Measurements from ENCODE around the gene DIDO1.

The DIDO1 gene

DNA sequence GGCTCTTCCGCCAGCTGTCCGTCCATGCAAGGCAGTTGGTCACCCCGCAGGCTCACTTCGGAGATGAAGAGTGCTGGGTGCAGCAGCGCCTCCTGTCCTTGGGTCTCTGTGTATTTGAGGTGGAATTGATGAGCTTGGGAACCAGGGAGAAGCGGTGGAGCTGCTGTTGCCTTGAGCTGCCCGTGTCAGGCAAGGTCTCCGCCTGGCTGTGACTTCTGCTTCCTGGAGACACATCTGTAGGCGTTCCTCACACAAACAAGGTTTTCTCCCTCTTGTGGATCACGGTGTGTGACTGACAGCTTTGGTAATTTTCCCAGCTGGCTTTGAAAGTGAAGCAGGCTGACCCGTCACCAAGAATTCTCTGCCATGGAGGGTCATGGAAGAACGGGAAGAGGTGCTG, 23.7 kb upstream of the DIDO1 start:
- no peak for DNase-seq

- no peak for DNase-seq
Observed at GRCh38 chr20:62949153-62949821, 23.0 kb upstream of the DIDO1 start.

GRCh38 chr20:62947532-62948300, 21.4 kb upstream of the DIDO1 start:
- no peak for DNase-seq

- DNase-seq, result no peak
Observed at GRCh38 chr20:62946918-62947317, 20.6 kb upstream of the DIDO1 start.

- no peak for DNase-seq
Observed at GRCh38 chr20:62945771-62946339, 19.6 kb upstream of the DIDO1 start.

GRCh38 chr20:62944746-62945145, 18.4 kb upstream of the DIDO1 start:
- no peak for DNase-seq

GRCh38 chr20:62944184-62944583, 17.9 kb upstream of the DIDO1 start:
- no peak for DNase-seq

DNA sequence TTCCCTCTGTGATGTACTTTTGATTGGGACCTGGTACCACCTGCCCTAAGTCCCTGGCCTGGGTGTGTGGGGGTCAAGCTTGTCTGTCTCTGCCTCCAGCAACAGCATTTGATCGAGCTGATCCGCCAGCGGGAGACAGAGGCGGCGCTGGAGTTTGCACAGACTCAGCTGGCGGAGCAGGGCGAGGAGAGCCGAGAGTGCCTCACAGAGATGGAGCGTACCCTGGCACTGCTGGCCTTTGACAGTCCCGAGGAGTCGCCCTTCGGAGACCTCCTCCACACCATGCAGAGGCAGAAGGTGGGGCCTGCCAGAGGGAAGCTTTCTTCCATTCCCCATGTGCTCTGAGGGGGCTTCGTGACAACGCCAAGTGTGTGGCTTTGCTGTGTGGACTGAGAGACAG, 17.1 kb upstream of the DIDO1 start:
- no peak for DNase-seq

DNA sequence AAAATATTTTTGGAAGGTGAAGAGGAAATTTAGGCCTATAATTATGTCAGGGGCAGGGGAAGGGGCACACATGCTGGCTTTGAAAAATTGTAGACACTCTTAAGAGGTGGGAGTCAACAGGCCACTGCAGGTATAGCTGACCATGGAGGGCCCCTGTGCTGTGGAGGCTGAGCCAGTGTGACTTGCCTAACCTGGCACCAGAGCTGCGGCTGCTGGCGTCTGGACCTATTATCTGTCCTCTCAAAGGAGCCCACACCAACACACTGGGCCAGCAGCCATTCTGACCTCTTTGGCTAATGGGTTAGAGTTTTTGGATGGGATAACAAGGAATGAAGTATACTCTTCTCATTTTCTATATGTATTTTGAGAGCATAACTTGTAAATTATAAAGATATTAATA, 16.2 kb upstream of the DIDO1 start:
- no peak for DNase-seq

GRCh38 chr20:62941792-62942191, 15.5 kb upstream of the DIDO1 start:
- DNase-seq, result no peak

GRCh38 chr20:62940875-62941274, 14.6 kb upstream of the DIDO1 start:
- no peak for DNase-seq

DNA sequence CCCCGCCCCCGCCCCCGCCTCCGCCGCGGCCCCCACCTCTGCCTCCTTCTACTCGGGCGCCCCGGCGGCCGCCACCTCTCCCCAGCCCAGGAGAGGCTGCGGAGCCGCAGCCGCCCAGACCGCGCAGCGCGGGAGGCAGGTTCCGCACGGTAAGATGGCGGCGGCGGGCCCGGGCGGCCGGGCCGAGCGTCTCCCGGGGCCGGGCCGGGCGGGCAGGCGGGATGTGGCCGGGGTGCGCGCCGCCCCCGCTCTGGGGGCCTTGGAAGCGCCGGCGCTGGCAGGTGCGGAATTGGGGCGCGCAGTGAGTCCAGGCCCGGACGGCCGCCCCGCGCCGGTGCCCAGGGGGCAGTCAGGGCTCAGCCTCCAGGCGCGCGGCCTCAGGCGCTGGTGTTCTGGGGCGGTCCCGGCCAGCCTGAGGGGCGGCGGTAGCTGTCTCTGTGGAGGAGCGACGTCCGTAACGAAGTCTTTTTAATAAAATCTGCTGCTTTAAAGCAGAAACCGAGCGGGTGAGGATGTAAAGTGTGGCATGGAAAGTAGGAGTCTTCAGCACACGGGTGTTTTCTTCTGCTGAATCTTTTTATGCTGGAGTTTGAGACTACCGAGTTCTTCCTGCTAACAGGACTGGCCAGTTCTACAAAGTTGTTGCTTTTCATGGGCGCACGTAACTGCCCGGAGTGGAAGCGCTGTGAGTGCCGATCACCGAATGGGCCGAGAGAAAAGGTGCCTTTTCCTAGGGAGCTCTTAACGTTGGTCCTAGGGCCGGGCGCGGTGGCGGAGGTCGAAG, 12.0 kb upstream of the DIDO1 start, which contains the start of gene GID8:
Gene GID8, plus strand, starts transcription at position 43 of the 784 bp plus-strand sequence. CDS start 3,356 bp downstream, outside the sequence.
- DNase-seq, result peak in 2 of 3 experiments; percentile 72 to 80

GRCh38 chr20:62937268-62938104, 11.2 kb upstream of the DIDO1 start:
- DNase-seq, result peak; percentile 96 to 97 (median 97)

DNA sequence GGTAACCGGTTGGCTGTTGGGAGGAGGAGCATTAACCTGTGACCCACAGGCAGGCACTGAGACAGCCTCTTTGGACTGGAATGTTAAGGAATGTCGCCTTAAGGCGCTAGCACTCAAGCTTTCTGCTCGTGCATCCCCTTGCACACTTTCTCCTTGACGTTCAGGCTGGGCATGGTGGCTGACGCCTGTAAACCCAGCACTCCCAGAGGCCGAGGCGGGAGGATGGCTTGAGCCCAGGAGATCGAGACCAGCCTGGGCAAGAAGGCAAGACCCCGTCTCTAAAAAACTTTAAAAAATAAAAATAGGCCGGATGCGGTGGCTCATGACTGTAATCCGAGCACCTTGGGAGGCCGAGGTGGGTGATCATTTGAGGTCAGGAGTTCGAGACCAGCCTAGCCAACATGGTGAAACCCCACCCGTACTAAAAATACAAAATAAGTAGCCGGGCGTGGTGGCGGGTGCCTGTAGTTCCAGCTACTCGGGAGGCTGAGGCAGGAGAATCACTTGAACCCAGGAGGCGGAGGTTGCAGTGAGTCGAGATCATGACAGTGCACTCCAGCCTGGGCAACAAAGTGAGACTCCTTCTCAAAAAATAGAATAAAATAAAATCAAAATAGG, 9.8 kb upstream of the DIDO1 start:
- no peak for DNase-seq

- no peak for DNase-seq
Observed at GRCh38 chr20:62935204-62935967, 9.1 kb upstream of the DIDO1 start.

GRCh38 chr20:62933966-62934365, 7.7 kb upstream of the DIDO1 start:
- no peak for DNase-seq

- no peak for DNase-seq
Observed at GRCh38 chr20:62931464-62931863, 5.2 kb upstream of the DIDO1 start.

DNA sequence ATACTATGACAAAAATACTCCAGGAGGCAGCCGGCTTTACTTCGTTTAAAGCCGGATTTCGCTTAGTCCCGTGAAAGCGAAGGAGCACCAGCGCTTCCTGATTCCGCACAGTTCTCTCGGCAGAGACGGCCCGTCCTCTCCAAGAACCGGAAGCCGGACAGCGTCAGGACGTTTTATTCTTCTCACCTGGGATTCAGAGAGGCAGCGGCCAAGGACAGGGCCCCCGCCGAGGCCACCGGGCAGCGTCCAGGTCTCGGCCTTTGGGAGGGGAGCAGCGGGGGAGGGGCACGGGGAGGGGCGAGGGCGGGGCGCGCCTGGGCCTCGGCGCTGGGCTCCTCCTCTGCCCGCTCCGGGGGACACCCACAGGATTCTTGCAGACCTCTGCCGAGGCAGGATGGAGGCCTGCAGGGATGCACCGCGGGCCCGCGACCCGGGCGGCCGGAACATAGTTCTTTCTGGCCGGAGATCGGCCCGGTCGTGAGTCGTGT, 2.8 kb upstream of the DIDO1 start:
- DNase-seq, result no peak

DNA sequence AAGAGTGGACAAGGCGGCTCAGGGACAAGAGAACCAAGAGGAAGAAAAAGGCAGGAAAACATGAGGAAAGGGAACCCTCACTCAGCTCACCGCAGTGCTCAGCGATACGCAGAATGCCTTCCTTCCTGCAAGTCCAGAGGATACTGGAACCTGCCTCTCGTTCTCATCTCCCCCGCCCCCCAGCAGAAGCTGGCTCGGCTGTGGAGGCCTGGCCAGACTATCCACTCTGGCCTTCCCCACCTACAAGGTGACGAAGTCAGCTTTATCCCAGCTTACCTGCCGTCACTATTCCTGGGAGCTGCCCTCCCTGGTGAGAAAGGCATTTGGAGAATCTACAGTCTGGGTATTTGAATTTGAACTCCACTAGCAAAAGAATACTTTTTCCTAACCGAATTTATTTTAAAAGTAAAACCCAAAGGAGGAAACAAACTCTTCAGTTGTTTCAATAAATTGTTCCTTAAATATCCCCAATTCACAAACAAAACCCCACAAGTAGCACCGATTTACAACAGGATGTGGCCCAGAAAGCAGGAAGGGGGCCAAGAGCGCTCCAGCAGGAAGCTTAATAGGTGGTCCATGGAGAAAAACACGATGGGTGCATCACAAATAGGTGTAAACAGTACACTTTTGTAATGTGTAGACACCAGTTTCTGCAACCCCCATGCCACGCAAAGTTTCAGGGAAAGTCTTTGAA, 2.1 kb upstream of the DIDO1 start:
- no peak for DNase-seq

- peak in 1 of 3 experiments; percentile 35 for DNase-seq
Observed at GRCh38 chr20:62927128-62927705, 912 bp upstream of the DIDO1 start.

All from NCI-H1417 (cell line).